HG03045 (cell line): ENCODE results near the gene IGFN1.
"Not testable (repeated sequence)": the region's sequence is repeated elsewhere in the genome, so short reads cannot be mapped to it uniquely, and the experiment has no call there.

Experiments used
- ATAC-seq: cut with Tn5 transposase; IDR thresholded peaks from one replicate; pipeline ENCODE4 v1.9.1; 2021; ENCODE audit warnings: mild to moderate bottlenecking, moderate library complexity; ENCODE audit not compliant: unreplicated experiment

Gene IGFN1

DNA sequence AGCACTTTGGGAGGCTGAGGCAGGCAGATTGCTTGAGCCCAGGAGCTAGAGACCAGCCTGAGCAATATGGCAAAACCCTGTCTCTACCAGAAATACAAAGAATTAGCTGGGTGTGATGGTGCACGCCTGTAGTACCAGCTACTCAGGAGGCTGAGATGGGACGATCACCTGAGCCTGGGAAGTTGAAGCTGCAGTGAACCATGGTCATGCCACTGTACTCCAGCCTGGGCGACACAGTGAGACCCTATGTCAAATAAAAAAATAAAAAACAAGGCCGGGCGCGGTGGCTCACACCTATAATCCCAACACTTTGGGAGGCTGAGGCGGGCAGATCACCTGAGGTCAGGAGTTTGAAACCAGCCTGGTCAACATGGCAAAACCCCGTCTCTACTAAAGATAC lies 27.6 kb upstream of the IGFN1 start:
- ATAC-seq, result not testable (repeated sequence)

DNA sequence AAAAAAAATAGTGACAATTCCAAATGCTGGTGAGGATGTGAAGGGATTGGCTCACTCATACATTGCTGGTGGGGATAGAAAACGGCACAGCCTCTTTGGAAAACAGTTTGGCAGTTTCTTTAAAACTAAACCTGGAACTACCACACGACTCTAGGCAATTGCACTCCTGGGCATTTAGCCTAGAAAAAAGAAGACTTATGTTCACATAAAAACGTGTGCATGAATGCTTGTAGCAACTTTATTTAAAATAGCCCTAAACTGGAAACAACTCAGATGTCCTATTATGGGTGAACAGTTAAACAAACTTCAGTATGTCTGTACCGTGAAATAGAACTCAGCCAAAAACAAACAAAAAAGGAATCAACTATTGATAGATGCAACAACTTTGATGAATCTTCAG lies 26.9 kb upstream of the IGFN1 start:
- no peak for ATAC-seq

DNA sequence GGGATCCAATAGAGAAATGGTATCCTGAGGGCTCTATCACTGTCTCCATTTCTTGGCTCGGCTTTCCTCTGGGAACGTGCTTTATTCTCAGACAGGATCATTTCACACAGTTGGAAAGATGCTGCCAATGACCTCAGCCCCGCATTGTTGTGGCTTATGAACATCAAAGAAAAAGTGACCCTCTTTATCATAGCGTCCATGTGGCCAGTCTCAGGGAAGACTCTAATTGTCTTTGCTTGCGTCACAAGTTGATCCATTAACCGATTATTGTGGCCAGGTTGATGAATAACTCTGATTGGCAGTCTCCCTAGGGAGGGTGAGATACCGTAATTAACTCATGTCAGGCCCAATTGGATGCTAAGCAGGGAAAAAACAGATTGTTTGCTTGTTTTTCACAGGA lies 26.0 kb upstream of the IGFN1 start:
- no peak for ATAC-seq

DNA sequence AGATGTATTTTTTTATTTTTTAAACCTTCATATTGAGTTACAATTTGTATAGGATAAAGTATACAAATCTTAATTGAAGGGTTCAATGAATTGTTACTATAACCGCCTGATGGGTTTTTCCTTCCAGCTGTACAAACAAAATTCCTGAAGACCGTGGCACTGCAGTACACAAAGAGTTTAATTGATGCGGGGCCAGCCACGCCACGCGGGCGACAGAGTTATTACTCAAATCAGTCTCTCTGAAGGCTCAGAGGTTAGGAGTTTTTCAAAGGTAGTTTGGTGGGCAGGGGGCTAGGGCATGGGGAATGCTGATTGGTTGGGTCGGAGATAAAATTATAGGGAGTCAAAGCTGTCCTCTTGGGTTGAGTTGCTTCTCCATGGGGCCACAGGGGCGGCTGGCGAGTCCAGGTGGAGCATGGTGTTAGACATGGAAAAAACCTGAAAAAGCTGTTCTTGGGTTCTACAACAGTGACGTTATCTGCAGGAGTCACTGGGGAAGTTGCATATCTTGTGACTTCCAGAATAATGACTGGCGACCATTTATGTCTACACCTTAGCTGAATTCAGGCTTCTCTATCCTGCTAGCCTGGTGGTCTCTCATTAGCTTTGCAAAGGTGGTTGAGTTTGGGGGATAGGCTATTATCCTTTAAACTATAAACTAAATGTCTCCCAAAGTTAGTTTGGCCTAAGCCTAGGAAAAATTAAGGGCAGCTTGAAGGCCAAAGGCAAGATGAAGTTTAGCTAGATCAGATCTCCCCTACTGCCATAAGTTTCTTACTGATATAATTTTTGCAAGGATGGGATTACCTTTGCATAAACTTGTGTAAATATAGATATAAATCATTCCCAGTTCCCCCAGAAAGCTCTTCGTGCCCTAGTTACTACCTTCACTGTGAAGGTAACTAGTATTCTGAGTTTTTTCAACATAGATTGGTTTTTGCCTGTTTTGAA lies 23.3 kb upstream of the IGFN1 start:
- ATAC-seq, result no peak

DNA sequence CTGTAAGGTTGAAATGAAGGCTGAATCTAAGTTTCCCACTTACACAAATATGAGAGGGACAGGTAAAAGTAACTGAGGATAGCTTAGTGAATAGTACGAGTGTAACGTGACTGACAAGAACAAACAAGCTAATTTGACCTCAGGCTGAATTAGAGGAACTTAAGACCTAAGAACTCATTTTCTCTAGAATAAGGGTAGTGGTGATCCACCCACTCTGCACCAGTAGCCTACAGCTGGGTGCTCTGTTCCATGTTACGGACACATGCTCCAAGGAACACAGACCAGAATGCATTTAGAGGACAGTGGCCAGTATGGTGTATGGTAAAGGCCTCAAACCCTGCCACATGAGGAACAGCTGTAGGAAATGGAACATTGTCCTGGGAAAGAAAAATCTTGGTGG lies 21.4 kb upstream of the IGFN1 start:
- ATAC-seq, result no peak

DNA sequence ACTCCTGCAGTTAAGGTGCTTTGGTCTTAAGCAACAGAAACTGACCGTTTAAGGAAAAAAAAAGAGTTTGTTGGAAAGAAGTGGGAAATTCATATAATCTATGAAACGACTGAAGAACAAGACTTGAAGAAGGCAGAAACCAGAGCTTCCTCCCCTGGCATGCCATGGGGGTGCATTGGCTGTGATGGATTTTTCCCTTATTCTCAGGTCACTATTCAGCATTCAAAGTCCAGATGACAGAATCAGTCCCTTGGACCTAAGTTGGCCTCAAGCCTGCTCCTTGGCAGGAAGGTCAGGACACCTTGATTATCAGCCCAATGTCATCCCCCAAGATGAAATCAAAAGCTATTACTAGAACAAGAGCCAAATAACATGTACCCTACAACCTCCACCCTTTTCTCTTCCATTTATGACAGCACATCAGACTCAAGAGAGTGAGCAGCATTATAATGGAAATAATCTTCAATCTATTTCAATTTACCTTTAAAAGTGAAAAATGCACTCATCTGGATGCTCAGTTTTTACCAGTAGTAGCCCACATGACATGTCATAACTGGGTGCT lies 20.6 kb upstream of the IGFN1 start:
- no peak for ATAC-seq

DNA sequence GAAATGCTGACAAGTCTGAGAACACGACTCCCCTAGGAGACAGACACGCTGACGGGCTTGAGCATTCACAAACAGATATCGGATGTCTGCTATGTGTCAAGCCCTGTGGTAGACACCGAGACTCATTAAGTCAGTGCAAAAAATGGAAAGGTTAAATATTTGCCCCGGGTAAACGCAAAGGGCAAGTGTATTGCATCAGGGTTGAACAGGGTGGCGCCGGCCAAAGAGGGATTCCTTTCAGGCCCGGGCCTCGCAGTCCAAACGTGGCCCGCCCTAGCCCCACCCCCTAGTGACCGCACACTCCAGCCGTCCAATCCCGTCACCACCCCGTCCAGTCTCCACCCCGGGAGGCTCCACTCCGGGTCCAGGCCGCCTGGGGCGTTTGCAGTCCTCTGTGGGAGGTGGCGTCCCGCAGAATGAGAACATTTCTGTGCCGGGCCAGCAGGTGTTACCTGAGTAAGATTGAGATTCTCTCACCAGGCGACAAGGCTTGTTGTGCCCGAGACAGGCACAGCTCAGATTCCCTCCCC lies 20.0 kb upstream of the IGFN1 start:
- ATAC-seq, result peak; percentile 96

DNA sequence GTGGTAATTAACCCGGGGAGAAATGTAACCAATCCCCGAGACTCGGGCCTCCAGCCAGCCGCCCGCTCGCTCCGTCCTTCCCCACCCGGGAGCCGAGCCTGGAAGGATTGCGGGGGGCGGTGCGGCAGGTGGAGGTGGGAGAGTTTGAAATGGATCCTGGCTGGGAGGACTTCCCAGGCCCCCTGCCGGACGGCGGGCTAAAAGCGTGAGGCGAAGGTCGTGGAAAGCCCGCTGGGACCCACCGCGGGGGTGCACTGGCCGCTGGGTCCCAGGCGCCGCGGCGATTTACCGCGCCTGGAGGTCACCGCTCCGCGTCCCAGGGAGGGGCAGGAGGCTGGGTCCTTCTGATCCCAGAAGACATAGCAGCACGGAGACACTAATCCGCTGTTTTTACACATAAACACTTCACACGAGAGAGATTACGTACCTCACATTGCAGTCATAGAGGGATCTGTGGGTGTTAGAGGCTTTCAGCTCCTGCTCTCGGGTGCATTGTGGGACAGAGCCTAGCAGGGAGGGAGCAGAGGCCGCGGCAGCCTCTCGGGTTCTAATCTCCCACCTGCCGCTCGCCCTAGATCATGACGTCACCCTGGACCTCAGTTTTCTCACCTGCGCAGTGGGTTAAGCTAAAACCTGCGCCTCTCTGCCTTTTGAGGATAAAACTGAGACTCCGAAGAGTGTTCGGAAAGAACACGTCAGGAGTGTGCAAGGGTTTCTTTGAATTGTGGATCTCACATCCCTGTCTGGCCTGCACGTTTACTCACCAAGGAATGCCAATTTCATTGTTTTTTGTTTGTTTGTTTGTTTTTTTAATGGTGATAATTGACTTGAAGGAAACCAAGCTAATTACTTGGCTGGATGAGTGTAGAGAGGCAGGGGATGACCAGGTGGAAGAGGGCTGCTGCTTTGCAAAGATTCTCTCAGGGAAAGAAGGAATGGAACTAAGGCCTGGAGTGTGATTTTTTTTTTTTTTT lies 19.3 kb upstream of the IGFN1 start:
- peak; percentile 51 for ATAC-seq

DNA sequence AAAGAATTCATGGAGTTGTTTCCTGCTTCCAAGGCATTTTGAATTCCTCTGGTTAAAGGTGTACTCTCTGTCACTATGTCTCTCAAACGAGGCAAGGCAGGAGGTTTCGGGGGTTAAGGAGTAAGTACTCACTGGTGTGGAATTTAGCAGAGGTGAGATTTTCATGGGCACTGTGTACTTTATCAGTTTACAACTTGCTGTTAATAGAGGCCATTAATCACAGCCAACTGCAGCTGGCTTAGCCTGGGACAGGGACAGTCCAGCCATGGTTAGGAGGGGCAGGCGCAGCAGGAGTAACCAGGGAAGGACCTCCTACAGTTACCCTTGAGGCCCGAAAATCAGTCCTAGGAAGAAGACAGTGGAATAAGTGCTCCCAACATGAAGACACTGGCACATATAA lies 18.3 kb upstream of the IGFN1 start:
- no peak for ATAC-seq

DNA sequence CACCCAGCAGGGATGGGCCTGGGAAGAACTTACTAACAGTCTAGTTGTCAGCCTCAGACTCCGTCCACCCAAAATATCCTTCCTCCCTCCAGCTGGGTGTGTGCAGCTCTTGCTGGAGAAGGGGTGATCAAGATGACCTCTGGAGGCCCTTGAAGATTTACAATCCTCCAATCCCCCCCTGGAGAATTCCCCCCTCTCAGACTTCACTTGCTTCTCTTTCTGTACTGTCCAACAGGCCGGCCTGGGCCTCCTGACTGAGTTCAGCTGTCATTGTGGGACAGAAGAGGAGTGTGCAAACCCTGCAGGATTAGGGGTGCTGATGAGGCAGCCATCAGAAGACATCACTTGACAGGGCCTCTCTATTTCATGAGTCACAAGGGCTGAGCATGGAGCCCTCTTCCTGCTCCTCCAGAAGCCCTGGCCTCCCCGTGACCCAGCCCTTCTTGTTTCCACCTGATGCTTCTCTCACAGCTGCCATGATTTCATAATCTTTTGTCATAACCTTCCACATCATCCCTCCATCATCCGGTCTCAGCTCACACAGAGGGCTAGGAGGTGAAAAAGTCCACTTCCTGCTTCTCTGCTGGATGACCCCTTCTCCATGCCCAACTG lies 17.5 kb upstream of the IGFN1 start:
- no peak for ATAC-seq

DNA sequence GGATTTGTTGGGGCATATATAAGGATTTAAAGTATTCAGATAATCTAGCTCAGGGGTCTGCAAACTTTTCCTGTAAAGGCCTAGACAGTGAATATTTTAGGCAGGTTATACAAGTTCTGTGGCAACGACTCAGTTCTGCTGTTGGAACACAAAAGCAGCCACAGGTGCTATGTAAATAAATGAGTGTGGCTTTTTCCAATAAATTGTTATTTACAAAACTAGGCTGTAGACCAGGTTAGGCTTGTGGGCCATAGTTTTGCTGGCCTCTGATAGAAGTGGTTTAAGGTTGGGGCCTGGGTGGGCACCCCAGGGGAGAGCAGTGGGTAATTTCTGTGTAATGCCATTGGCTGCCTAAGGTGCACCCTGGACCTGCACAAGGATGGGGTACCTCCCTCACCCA lies 16.9 kb upstream of the IGFN1 start:
- no peak for ATAC-seq

DNA sequence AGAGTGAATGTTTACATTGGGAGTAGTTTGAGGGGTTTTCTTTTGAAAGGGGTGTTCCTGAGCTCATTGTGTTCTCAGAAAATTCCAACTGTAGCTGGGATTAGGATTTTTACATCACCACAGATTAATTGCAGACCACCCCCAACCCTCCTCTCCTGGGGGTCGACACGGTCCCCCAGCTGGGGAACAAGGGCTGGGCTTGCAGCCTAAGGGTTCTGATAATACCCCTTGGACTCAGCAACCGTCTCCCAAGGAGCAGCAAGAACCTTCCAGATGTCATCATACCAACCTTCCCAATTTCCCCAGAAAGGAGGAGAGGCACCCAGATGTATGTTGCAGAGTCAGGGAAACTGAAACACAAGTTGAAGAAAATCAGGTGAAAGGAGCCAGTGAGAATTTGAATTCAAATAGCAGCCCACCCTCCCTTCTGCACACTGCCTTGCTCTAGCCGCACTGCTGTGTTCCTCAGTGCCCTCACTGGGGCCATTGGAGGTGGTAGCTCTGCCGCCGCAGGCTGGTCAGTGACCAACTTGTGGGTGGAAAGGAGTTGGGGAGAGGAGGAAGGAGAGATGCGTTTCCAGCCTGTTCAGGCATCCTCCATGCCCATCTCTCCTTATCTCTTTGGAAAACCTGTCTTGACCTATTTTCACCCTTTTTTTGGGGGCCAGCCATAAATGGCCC lies 14.7 kb upstream of the IGFN1 start:
- no peak for ATAC-seq

DNA sequence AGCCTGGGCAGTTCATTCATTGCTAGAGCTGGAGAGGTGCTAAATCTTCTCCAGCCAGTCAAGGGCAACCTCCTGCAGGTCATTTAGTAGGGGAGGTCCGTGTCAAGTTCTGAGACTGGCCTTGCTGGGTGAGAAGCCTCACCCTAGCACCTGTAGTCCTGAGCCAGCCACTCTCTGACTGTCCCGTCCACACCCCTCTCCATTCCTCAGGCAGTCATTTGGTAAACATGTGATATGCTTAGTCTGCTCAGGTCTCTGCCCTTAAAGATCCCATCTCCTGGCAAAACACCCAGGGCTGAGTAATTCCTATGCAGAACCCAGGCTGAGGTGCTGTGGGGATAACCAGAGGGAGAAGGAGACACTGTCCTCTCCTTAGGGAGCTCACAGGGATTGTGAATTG lies 13.7 kb upstream of the IGFN1 start:
- ATAC-seq, result no peak

DNA sequence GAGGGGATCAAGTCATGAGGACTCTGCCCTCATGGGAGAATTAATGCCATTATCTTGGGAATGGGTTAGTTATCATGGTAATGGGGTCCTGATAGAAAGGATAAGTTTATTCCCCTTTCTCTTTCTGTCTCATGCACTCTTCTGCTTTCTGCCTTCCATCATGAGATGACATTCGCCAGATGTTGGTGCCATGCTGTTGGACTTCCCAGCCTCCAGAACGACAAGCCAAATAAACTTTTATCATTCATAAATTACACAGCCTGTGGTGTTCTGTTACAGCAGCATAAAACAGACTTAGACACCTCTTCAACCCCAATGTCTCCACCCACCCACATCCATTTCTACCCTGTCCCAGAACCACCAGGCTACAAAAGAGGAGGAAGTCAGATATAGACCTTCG lies 11.9 kb upstream of the IGFN1 start:
- no peak for ATAC-seq

DNA sequence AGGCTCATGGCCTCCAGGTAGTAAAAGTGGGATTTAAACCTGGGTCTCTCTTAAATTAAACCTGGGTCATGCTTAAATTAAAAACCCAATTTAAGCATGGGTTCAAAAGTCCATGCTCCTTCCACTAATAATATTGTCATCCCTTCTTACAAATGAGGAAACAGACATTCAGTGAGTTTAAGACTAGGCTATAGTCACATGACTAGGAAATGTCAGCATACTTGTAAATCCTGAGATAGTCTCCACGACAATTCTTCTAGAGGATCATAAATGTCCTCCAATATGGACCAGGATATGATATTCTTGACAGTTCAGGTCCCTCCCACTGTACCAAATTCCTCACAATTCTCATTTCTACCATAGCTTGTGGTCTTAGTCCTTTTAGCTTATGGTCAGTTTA lies 10.5 kb upstream of the IGFN1 start:
- no peak for ATAC-seq

DNA sequence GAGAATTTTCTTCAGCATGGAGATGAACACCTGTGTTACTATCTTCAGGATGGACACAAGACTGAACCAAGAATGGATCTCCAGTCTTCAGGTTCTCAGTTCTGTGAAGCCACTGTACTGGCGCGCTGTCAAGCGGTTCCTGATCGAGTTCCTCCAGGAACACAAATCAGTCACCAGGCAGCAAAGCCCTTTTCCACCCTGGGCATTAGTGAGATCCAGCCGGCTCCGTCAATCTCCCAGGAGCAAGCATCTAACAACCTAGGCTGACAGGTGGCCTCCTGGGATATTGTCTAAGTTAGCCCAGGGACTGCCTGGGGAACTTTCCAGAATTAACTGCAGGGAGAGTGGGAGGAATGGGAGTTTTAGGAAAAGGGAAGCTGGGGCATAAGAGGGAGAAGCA lies 9.7 kb upstream of the IGFN1 start:
- ATAC-seq, result no peak

DNA sequence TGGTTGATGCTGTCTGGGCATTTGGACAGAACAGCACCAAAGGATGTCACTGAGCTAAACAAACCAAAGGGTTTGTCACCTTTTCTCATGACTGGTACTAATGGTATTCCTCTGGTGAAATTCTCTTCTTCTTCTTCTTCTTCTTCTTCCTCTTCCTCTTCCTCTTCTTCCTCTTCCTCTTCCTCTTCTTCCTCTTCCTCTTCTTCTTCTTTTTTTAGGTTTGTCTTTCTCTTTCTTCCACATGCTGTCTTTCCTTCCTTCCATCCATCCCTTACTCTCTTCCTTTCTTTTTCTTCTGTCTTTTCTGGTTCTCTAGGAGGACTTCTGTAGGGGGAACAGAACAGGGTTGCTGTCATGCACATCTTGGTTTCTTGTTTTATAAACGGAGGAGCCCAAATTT lies 9.3 kb upstream of the IGFN1 start:
- no peak for ATAC-seq

DNA sequence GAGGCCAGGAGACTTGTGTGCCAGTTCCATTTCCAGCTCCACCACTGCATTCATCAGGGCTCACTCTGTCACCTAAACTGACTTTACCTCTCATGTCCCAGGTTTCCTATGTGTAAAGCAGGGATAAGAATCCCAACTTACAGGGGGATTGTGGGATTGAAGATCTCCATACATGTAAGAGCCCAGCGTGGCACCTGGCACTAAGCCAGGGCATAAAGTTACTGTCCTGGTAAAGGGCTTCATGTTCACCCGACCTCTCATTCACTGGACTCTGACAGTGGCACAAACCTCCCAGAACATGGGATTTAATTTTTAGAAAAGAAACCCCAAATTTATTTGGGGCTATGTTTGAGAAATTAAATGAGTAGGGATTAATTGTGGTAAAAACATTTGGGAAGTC lies 8.9 kb upstream of the IGFN1 start:
- no peak for ATAC-seq

DNA sequence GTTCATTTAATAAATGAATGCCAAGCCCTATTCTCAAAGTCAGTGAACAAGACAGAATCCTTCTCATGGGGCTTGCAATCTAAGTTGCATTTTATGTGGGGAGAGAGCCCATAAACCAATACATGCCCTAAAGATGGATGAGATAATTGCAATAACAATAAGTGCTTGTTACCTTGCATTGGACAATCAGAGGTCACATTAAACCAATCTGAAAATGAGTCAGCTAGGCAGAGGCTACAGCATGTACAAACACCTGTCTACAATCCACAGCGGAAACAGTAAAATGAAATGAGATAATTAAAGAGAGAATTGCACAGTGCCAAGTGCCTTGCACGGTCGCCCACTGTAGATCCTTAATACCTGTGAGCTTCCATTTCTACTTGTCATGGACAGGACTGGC lies 7.4 kb upstream of the IGFN1 start:
- ATAC-seq, result no peak

DNA sequence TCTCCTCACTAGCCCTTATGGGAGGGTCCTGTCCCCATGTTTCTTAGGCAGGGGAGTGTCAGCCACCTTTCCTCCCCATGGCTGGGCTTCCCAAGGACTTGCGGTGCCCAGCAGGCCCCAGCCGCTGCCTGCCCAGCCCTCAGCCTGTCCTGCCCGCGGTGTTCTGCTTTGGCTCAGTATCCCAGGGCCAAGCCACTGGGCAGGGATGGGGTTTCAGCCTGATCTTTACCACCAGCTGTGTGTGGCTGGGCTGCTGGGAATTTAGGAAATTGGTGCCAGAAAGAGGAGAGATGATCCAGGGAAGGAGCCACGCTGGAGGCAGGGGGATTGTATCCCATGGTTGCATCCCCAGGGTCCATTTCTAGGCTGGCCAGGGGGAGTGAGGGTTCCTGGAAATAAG lies 6.9 kb upstream of the IGFN1 start:
- no peak for ATAC-seq
